ENCODE measurements around the gene RAB3GAP2.

DNA sequence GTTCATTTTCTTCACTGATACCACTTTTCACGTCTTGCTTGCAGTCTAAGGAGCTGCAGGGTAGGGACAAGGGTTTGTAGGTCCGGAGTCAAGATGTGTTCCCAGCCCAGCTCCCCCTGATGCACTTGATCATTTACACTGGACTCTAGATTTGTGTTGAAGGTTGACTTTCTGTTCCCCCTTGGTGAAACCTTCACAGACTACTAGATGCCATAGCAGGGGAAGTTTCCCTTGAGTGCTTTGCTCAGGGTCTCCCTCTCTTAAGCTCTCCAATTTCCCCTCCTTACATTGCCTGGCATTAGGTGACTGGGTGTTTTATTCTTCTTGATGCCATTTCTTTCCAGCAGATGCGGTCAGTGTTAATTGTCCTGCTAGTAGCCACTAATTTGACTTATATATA, 8.0 kb upstream of the RAB3GAP2 start:
- TF ChIP-seq, protein P1, sequence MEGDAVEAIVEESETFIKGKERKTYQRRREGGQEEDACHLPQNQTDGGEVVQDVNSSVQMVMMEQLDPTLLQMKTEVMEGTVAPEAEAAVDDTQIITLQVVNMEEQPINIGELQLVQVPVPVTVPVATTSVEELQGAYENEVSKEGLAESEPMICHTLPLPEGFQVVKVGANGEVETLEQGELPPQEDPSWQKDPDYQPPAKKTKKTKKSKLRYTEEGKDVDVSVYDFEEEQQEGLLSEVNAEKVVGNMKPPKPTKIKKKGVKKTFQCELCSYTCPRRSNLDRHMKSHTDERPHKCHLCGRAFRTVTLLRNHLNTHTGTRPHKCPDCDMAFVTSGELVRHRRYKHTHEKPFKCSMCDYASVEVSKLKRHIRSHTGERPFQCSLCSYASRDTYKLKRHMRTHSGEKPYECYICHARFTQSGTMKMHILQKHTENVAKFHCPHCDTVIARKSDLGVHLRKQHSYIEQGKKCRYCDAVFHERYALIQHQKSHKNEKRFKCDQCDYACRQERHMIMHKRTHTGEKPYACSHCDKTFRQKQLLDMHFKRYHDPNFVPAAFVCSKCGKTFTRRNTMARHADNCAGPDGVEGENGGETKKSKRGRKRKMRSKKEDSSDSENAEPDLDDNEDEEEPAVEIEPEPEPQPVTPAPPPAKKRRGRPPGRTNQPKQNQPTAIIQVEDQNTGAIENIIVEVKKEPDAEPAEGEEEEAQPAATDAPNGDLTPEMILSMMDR (IDR thresholded peaks at IDR 0.05; ENCODE audit: low read depth, low read length, poor library complexity, severe bottlenecking) = no peak
- no peak for TF ChIP-seq EZH2phosphoT487 (IDR thresholded peaks at IDR 0.05; ENCODE audit: borderline replicate concordance, low read length)
